SK-N-SH treated with all-trans-retinoic acid at 6 μM for 48 hours (cell line): Measurements from ENCODE around the gene OPN1SW.

ENCODE experiments used
- ATAC-seq: fragments of 200-7000 bp; cut with Tn5 transposase; 3 replicates; pipeline ENCODE4 v1.9.1; 2020; ENCODE audit warnings: mild to moderate bottlenecking, moderate library complexity
- ARNTL ChIP-seq: fragments of 450-650 bp; formaldehyde crosslinking; IDR thresholded peaks from 2 replicates; pipeline ENCODE4 v1.5.0; 2020; ENCODE audit warnings: low read depth, mild to moderate bottlenecking, moderate library complexity, borderline replicate concordance
- BACH2 ChIP-seq: fragments of 250-450 bp; sonication (Bioruptor Pico); IDR thresholded peaks from 2 replicates; pipeline ENCODE4 v1.9.0; 2021; ENCODE audit warnings: mild to moderate bottlenecking, borderline replicate concordance
- CREB5 ChIP-seq: fragments of 250-450 bp; sonication (Bioruptor Pico); IDR thresholded peaks from 2 replicates; pipeline ENCODE4 v1.5.1; 2020; ENCODE audit warnings: low read depth, mild to moderate bottlenecking, moderate library complexity
- CSDC2 ChIP-seq: fragments of 250-450 bp; sonication (Bioruptor Pico); IDR thresholded peaks from 2 replicates; pipeline ENCODE4 v1.5.0; 2020; ENCODE audit warnings: mild to moderate bottlenecking, moderate library complexity
- CSRNP3 ChIP-seq: fragments of 250-450 bp; sonication (Bioruptor Pico); IDR thresholded peaks from 2 replicates; pipeline ENCODE4 v1.5.1; 2021; ENCODE audit warnings: mild to moderate bottlenecking, moderate library complexity
- ISL1 ChIP-seq: fragments of 250-450 bp; sonication (Bioruptor Pico); IDR thresholded peaks from 2 replicates; pipeline ENCODE4 v2.1.2; 2022; ENCODE audit warnings: mild to moderate bottlenecking, moderate library complexity
- POU6F1 ChIP-seq: fragments of 250-450 bp; sonication (Bioruptor Pico); IDR thresholded peaks from 2 replicates; pipeline ENCODE4 v1.8.0; 2021; ENCODE audit warnings: low read depth, mild to moderate bottlenecking, moderate library complexity, borderline replicate concordance
- PPARA ChIP-seq: fragments of 250-450 bp; sonication (Bioruptor Pico); IDR thresholded peaks from 2 replicates; pipeline ENCODE4 v1.5.0; 2020; ENCODE audit warnings: mild to moderate bottlenecking, borderline replicate concordance
- RARB ChIP-seq: fragments of 250-450 bp; sonication (Bioruptor Pico); IDR thresholded peaks from 2 replicates; pipeline ENCODE4 v1.8.0; 2021; ENCODE audit warnings: mild to moderate bottlenecking, moderate library complexity
- SNAI2 ChIP-seq: fragments of 250-450 bp; sonication (Bioruptor Pico); IDR thresholded peaks from 2 replicates; pipeline ENCODE4 v1.5.0; 2020; ENCODE audit warnings: mild to moderate bottlenecking, moderate library complexity
- TOX ChIP-seq: fragments of 250-450 bp; sonication (Bioruptor Pico); IDR thresholded peaks from 2 replicates; pipeline ENCODE4 v1.8.0; 2021; ENCODE audit warnings: mild to moderate bottlenecking, moderate library complexity, borderline replicate concordance
- TSHZ2 ChIP-seq: fragments of 250-450 bp; sonication (Bioruptor Pico); IDR thresholded peaks from 2 replicates; pipeline ENCODE4 v1.5.0; 2020; ENCODE audit warnings: mild to moderate bottlenecking, moderate library complexity
- ZC3H10 ChIP-seq: fragments of 250-450 bp; sonication (Bioruptor Pico); IDR thresholded peaks from 2 replicates; pipeline ENCODE4 v1.5.1; 2021; ENCODE audit warnings: mild to moderate bottlenecking, moderate library complexity
- ZFP3 ChIP-seq: fragments of 250-450 bp; sonication (Bioruptor Pico); IDR thresholded peaks from 2 replicates; pipeline ENCODE4 v1.5.0; 2020; ENCODE audit warnings: mild to moderate bottlenecking, moderate library complexity
- ZFP30 ChIP-seq: fragments of 450-650 bp; formaldehyde crosslinking; IDR thresholded peaks from 2 replicates; pipeline ENCODE4 v1.5.0; 2022; ENCODE audit warnings: mild to moderate bottlenecking, moderate library complexity
- ZNF565 ChIP-seq: fragments of 450-650 bp; formaldehyde crosslinking; conservative IDR thresholded peaks from 2 replicates; pipeline ENCODE4 v1.5.0; 2020; ENCODE audit warnings: low read depth, mild to moderate bottlenecking, moderate library complexity
- ZNF70 ChIP-seq: fragments of 450-650 bp; formaldehyde crosslinking; IDR thresholded peaks from 2 replicates; pipeline ENCODE4 v1.5.0; 2020; ENCODE audit warnings: mild to moderate bottlenecking, moderate library complexity
- ZNF8 ChIP-seq: fragments of 450-650 bp; formaldehyde crosslinking; IDR thresholded peaks from 2 replicates; pipeline ENCODE4 v1.5.0; 2020; ENCODE audit warnings: mild to moderate bottlenecking, moderate library complexity

The OPN1SW gene

GRCh38 chr7:128741491-128741890 lies 34.1 kb downstream of the OPN1SW start (continued):
- no peak for TF ChIP-seq RARB (CRISPR knock-in tag)
- no peak for TF ChIP-seq TSHZ2 (CRISPR knock-in tag)
- no peak for TF ChIP-seq SNAI2 (CRISPR knock-in tag)

GRCh38 chr7:128740996-128741395 lies 34.6 kb downstream of the OPN1SW start:
- ATAC-seq, result no peak
- TF ChIP-seq POU6F1, result no peak
- TF ChIP-seq TOX (CRISPR knock-in tag), result no peak
- TF ChIP-seq SNAI2 (CRISPR knock-in tag), result no peak
- TF ChIP-seq TSHZ2 (CRISPR knock-in tag), result no peak
- no peak for TF ChIP-seq ZFP3 (CRISPR knock-in tag)
- no peak for TF ChIP-seq BACH2 (CRISPR knock-in tag)
- no peak for TF ChIP-seq ZC3H10
- no peak for TF ChIP-seq ZFP30
- no peak for TF ChIP-seq PPARA (CRISPR knock-in tag)
- TF ChIP-seq ARNTL (CRISPR knock-in tag), result no peak
- TF ChIP-seq CSDC2 (CRISPR knock-in tag), result no peak
- TF ChIP-seq ZNF70 (CRISPR knock-in tag), result no peak
- TF ChIP-seq RARB (CRISPR knock-in tag), result no peak
- no peak for TF ChIP-seq ZNF8 (CRISPR knock-in tag)
- TF ChIP-seq ZNF565, result no peak
- TF ChIP-seq, all 23 proteins: peak for 0

GRCh38 chr7:128739990-128740682 lies 35.5 kb downstream of the OPN1SW start:
- ATAC-seq, result no peak
- TF ChIP-seq ZFP3 (CRISPR knock-in tag) (no peak), ISL1 (CRISPR knock-in tag) (peak; percentile 57), CREB5 (CRISPR knock-in tag) (0 out of 2 replicates have a peak, but pooled peaks have one; percentile 19)

- peak; percentile 97 for ATAC-seq
- TF ChIP-seq ZNF70 (CRISPR knock-in tag) (0 out of 2 replicates have a peak, but pooled peaks have one; percentile 17), CSRNP3 (no peak)
These were observed 36.3 kb downstream of the OPN1SW start, which contains the start of gene CALU for GRCh38 chr7:128739048-128739962. TSS of gene CALU (plus strand) at chr7:128739359. CDS start at chr7:128748584, 9,225 bp downstream.
